ENCODE measurements around the gene GPX7.

- no peak for TF ChIP-seq CTCF (IDR thresholded peaks at IDR 0.05; ENCODE audit: insufficient read depth, low read length)
- no peak for TF ChIP-seq GABPA (IDR thresholded peaks at IDR 0.05; ENCODE audit: low read depth)
- no peak for TF ChIP-seq POLR2AphosphoS5 (IDR thresholded peaks at IDR 0.05; ENCODE audit: low read depth)
- TF ChIP-seq SPI1 (IDR thresholded peaks at IDR 0.05; ENCODE audit: borderline replicate concordance, low read depth) = no peak
- no peak for TF ChIP-seq REST (IDR thresholded peaks at IDR 0.05; ENCODE audit: insufficient replicate concordance, low read depth)
Measured at GRCh38 chr1:52635321-52636089, 33.3 kb downstream of the GPX7 start.

Data from HL-60 (cell line).